HG03139 (cell line): ENCODE measurements around the gene NSD2.
A peak's percentile ranks its signal among the peaks of the same experiment; 100 is the strongest.
"Not testable (repeated sequence)": the region's sequence is repeated elsewhere in the genome, so short reads cannot be mapped to it uniquely, and the experiment has no call there.

Experiments used
- ATAC-seq: cut with Tn5 transposase; IDR thresholded peaks from one replicate; pipeline ENCODE4 v1.9.1; 2021; ENCODE audit not compliant: unreplicated experiment

Gene NSD2

GRCh38 chr4:1993718-1994516, 122.7 kb downstream of the NSD2 start:
- ATAC-seq: not testable (repeated sequence)

GRCh38 chr4:1994938-1995337, 123.7 kb downstream of the NSD2 start:
- ATAC-seq: no peak

DNA sequence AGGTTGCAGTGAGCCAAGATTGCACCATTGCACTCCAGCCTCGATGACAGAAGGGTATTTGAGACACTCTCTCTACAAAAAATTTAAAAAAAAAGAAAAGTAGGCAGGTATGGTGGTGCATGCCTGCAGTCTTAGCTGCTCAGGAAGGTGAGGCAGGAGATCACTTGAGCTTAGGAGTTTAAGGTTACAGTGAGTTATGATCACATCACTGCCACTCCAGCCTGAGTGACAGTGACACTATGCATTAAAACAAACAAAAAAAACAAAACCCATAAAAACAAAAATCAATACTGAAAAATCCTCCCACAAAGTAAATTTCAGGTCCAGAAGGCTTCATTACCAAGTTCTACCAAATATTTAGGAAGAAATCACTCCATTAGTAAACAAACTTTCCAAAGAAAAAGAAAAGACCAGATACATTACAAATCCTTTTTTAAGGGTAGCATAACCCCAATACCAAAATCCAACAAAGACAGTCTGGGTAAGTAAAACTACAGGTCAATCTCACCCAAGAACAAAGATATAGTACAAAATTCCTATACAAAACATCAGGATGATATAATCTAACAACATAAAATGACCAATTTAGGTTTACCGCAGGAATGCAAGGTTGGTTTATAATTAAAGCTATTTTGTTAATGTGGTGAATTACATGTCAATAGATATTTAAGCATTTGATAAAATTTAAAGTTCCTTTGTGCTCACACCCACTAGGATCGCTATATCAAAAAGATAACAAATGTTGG, 125.8 kb downstream of the NSD2 start:
- no peak for ATAC-seq

DNA sequence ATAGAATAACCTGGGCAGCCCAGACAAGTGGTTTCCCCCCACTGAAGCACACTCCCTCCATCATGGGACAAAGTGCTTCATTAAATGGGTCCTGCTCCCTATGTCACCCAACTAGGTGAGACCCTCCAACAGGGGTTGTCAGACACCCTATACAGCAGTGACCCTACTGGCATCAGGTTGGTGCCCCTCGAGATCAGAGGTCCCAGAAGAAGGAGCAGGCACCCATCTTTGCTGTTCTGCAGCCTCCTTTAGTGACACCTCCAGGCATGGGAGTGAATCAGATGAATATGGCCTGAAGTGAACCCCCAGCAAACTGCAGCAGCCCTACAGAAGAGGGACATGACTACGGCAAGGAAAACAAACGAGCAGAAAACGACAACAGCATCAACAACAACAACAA, 126.5 kb downstream of the NSD2 start:
- no peak for ATAC-seq

GRCh38 chr4:1998296-1998695, 127.1 kb downstream of the NSD2 start:
- no peak for ATAC-seq

- ATAC-seq: not testable (repeated sequence)
Observed at GRCh38 chr4:1999308-1999707, 128.1 kb downstream of the NSD2 start.

GRCh38 chr4:2003361-2003760, 132.2 kb downstream of the NSD2 start:
- not testable (repeated sequence) for ATAC-seq

GRCh38 chr4:2006367-2006766, 135.2 kb downstream of the NSD2 start:
- ATAC-seq: no peak

DNA sequence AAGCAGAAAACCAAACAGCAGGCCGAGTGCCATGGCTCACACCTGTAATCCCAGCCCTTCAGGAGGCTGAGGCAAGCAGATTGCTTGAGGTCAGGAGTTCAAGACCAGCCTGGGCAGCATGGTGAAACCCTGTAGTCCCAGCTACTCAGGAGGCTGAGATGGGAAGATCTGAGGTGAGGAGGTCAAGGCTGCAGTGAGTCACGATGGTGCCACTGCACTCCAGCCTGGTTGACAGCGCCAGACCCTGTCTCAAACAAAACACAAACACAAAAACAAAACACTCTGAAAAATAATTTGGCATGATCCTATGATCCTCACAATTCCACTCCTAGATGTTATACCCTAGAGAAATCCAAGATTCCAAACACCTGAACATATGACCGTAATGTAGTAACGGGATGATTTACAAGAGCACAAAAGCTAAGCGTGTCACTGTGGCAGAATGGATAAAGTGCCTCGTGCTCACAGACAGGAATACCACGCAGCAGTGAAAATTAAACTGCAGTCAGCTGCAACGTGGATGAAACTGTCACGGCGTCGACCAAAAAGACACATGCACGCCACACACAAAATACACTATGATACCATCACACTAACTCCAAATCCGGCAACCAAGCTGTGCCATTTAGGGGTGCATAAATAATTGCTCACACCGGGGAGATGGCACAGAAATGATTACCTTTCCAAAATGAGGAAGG, 135.9 kb downstream of the NSD2 start:
- no peak for ATAC-seq

DNA sequence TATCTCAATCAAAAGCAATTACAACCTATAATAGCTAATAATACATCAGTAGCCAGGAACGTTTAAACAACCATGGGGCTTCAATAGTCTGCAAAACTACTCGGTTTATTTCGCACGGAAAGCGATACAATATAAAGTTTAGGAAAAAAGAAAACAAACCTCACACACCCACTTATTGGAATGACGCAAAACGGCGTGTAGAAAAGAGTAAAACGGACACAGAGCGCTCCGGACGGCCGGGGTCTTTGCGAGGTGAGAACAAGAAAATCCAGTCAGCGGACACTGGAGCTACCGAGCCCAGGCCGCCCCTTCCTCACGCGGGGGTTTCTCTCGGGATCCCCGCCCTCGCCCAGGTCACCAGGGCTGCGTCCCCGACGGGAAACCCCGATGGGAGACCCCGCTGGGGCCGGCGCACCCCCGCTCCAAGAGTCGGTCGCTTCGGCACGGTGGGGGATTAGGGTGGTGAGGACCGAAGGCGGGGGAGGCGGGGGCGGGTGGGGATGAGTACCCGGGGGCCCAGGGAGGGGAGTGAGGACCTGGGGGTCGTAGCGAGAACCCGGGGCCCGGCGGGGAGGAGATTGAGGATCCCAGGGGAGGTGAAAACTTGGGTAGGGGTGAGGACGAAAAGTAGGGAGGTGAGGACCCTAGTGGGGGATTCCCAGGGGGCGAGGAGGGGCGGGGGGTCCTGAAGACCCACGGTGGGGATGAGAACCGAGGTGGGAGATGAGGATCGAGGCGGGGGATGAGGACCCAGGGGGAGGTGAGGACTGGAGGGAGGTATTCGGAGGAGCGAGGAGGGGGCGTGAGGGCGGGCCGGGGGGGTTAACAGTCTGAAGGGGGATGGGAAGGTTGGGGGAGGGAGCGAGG, 136.8 kb downstream of the NSD2 start:
- ATAC-seq: no peak

- no peak for ATAC-seq
Observed at GRCh38 chr4:2008671-2008920, 137.4 kb downstream of the NSD2 start.

DNA sequence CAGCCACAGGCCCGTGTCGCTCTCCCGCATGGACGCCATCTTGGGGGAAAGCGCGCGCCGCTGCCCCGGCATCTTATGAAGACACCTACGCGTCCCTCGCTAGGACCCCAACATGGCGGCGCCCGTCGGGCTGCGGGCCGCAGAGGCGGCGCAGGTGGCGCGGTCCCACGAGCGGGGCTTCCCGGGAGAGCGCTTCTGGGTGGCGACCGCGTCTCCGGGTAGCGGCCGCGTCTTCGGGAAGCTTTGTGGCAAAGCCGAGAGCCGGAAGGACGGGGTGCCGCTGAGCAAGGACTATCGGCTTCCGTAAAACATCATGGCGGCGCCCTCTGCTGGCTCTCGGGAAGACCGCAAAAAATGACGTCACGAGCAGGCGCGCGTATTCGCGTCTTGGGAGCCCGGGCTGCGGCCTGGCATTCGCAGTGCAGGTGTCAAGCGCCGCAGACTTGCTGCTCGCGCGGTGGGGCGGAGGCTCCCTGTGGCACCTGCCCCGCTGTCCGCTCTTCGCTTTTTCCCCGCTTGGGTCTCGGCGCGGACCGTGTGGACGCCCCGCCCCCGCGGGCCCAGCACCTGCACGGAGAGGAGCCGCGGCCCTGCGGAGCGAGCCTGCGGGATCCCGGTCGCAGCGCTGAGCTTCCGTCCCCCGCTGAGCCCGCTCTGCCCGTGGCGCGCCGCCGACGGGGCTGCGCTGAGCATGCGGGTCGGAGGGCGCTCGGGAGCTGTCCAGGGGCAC, 137.9 kb downstream of the NSD2 start, which contains the start of gene NELFA:
TSS of gene NELFA (minus strand) at position 54 of the 730 bp plus-strand sequence. CDS start at position 39, 15 bp downstream.
- peak; percentile 72 for ATAC-seq

DNA sequence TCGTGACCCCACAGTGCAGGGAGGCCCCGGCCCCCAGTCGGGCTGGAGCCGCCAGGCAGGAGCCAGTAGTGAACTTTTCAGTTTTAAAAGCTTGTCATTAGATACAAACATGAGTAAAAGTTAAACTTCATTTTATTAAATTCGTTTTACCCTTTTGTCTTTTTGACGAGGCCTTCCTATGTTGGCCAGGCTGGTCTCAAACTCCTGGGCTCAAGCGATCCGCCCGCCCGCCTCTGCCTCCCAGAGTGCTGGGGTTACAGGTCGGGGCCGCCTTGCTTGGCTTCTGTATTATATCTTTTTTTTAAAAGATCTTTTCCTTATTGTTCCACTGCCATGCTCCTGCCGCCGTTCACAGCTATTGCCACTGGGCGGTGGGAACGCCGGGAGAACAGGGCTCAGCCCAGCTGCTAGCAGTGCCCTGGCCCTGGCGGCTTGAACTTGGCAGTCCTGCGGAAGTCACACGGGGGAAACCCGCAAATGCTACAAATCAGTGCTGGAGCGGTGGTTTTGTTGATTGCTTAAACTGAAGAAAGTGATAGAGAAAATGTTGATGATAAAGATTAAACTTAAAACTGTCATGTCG, 138.5 kb downstream of the NSD2 start:
- ATAC-seq: no peak

- ATAC-seq: no peak
Observed at GRCh38 chr4:2011583-2011982, 140.4 kb downstream of the NSD2 start.

GRCh38 chr4:2015008-2015407, 143.8 kb downstream of the NSD2 start:
- ATAC-seq: no peak

- not testable (repeated sequence) for ATAC-seq
Observed at GRCh38 chr4:2021358-2022018, 150.3 kb downstream of the NSD2 start.

GRCh38 chr4:2024683-2025082, 153.5 kb downstream of the NSD2 start:
- ATAC-seq: no peak

DNA sequence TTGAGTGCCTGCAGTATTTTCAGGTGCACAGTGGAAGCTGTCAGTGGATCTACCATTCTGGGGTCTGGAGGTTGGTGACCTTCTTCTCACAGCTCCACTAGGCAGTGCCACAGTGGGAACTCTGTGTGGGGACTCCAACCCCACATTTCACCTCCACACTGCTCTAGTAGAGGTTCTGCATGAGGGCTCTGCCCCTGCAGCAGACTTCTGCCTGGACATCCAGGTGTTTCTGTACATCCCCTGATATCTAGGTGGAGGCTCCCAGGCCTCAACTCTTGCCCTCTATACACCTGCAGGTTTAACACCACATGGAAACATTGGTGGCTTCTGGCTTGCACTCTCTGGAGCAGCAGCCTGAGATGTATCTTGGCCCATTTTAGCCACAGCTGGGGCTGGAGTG, 154.6 kb downstream of the NSD2 start:
- no peak for ATAC-seq

GRCh38 chr4:2027120-2027519, 155.9 kb downstream of the NSD2 start:
- not testable (repeated sequence) for ATAC-seq
